KOPT-K1 (cell line): ENCODE measurements around the gene SHISA8.
"Not testable (repeated sequence)": the region's sequence is repeated elsewhere in the genome, so short reads cannot be mapped to it uniquely, and the experiment has no call there.

Experiments
- H3K27ac ChIP-seq: fragments of 200-600 bp; sonication (generic); 2 replicates; pipeline ENCODE4 v1.5.1; 2016; ENCODE audit warnings: antibody characterized with exemption, mild to moderate bottlenecking, low read depth, low read length; ENCODE audit not compliant: poor library complexity, severe bottlenecking
- H3K36me3 ChIP-seq: fragments of 200-600 bp; sonication (generic); 2 replicates; pipeline ENCODE4 v1.5.1; 2017; ENCODE audit warnings: antibody characterized with exemption, mild to moderate bottlenecking, low read length, moderate library complexity; ENCODE audit not compliant: insufficient read depth
- H3K9me3 ChIP-seq: fragments of 200-600 bp; sonication (generic); 2 replicates; pipeline ENCODE4 v1.5.1; 2017; ENCODE audit warnings: antibody characterized with exemption, low read length, mild to moderate bottlenecking; ENCODE audit not compliant: insufficient read depth, poor library complexity, severe bottlenecking

The SHISA8 gene

GRCh38 chr22:41873391-41873790 is 41.5 kb downstream of the SHISA8 start:
- Histone ChIP-seq H3K36me3 (peaks cover 97% of the 10 kb centered on the region), H3K27ac (no peak overlapping the region)

GRCh38 chr22:41870786-41871185 is 44.1 kb downstream of the SHISA8 start:
- no peaks in the 10 kb centered on the region for H3K9me3 ChIP-seq
- no peak overlapping the region for H3K27ac ChIP-seq
- H3K36me3 ChIP-seq = peaks cover 97% of the 10 kb centered on the region

More at GRCh38 chr22:41873391-41873790, 41.5 kb downstream of the SHISA8 start:
- no peaks in the 10 kb centered on the region for H3K9me3 ChIP-seq

- peaks cover 97% of the 10 kb centered on the region for H3K36me3 ChIP-seq
- not testable (repeated sequence) for H3K27ac ChIP-seq, H3K9me3 ChIP-seq
Observed at GRCh38 chr22:41870081-41870480, 44.8 kb downstream of the SHISA8 start.

GRCh38 chr22:41868556-41868955 is 46.3 kb downstream of the SHISA8 start:
- Histone ChIP-seq H3K9me3 (no peaks in the 10 kb centered on the region), H3K27ac (no peak overlapping the region), H3K36me3 (peaks cover 88% of the 10 kb centered on the region)

GRCh38 chr22:41863472-41863871 is 51.4 kb downstream of the SHISA8 start:
- H3K36me3 ChIP-seq = peaks cover 47% of the 10 kb centered on the region
- H3K27ac ChIP-seq = no peak overlapping the region
- H3K9me3 ChIP-seq = no peaks in the 10 kb centered on the region

GRCh38 chr22:41862530-41863266 is 52.2 kb downstream of the SHISA8 start:
- Histone ChIP-seq H3K9me3 (no peaks in the 10 kb centered on the region), H3K27ac (peak overlapping the region; percentile 27), H3K36me3 (peaks cover 47% of the 10 kb centered on the region)

GRCh38 chr22:41862160-41862529 is 52.7 kb downstream of the SHISA8 start:
- Histone ChIP-seq H3K36me3 (peaks cover 41% of the 10 kb centered on the region), H3K9me3 (no peaks in the 10 kb centered on the region), H3K27ac (peak overlapping the region; percentile 27)
